SK-N-MC (cell line): ENCODE results near the gene CCNT2.

Experiments used
- EZH2 ChIP-seq: fragments of 200-600 bp; sonication (generic); IDR thresholded peaks from one replicate; pipeline ENCODE4 v1.6.1; 2017; ENCODE audit warnings: antibody characterized with exemption
- FOXP2 ChIP-seq: optimal IDR thresholded peaks from 2 replicates; pipeline ENCODE3; 2011; ENCODE audit warnings: mild to moderate bottlenecking, moderate library complexity; ENCODE audit not compliant: insufficient read depth; ENCODE audit errors: extremely low read length, control extremely low read depth
- POLR2AphosphoS5 ChIP-seq: IDR thresholded peaks from 2 replicates; pipeline ENCODE4 v1.6.1; 2012; ENCODE audit warnings: mild to moderate bottlenecking, low read depth, low read length, borderline replicate concordance

DNA sequence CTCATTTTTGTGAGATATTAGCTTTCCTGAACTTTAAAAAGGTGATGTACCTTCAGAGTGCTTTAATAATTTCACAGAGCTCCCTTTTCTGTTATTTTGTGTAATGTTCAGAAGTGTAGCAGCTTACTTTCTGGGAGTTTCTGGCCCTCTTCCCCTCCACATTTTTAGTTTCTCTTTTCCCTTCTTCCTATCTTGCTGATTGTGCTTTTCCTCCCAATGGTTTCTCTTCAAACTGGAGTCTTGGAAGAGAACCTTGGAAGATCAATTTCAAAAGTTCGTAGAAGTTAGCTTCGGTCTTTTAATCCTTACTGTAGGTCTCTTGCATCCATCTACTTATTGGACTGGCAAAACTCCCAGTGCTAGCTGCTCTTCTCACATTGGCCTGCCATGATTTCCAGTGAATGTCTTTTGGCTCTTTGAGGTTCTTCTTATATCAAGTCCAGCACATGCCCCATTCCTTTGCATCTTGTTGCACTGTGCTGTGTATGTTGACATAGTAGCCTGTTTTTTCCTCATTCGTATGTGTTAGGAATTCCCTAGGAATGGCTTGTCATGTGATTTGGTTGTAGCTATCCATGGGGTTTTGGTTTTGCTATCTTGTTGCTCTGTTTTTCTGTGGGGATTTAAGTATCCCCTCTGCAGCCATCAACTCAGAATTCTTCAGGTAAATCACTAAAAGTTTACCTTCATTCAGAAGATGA lies 7.8 kb downstream of the CCNT2 start:
- TF ChIP-seq EZH2, result no peak
- no peak for TF ChIP-seq POLR2AphosphoS5
- TF ChIP-seq FOXP2, result no peak
